HT1080 (cell line): ENCODE data around the gene MAPK13. TPM values are rescaled to one million over a fixed set of nuclear protein-coding genes. Genes with fewer than 3 reads are reported as not detected.
"Not testable (repeated sequence)": the region's sequence is repeated elsewhere in the genome, so short reads cannot be mapped to it uniquely, and the experiment has no call there.

Source experiments
- DNase-seq: peaks from one replicate; pipeline ENCODE4 v3.0.0-alpha.2; 2015; ENCODE audit warnings: low read depth
- total RNA-seq: library from RNA; depleted of rRNA; stranded (reverse); fragments of >200 nt; shearing (Covaris generic); gene quantifications from 2 replicates; pipeline ENCODE4 v1.2.3, GENCODE V29; 2014

MAPK13 gene
- total RNA-seq, 1 experiment from 2014 or later, result 1.0 TPM

DNA sequence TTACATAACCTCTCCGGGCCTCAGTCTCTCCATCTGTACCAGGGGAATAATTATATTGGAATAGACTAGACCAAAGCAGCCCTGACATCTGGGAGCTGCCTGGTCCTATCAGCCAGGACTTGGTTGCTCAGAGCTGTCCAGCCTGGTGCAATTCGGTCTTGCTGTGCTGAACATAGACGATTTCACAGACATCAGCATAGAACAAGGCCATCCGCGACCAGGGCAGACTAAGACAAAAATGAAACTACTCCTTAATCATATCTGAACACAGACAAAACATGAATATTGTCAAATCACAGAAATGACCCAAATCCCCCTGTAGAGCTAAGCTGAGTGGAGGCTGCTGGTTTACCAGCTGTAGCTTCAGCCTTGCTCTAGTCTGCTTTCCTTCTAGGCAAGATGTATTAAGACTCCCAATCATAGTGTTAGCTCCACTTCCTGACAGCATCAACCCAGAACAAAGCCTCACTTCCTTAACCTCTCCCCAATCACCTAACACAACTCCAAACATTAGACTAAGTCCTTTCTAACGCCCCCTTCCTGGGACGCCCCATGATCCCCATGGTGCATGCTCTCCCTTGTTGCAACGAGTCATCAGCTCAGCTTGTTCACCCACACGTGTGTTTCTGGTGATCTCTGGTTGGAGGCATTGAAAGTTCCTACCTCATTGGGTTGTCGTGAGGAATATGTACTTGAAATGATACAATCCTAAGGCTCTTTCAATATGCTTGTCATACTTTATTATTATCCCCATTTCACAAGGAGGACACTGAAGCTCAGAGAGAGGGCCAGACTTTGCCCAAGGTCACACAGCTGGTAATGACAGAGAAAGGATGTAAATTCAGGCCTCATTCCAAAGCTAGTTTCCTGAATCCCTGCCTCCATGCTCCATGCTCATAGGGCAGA, 3.5 kb upstream of the MAPK13 start:
- DNase-seq, result peak; percentile 40

- peak; percentile 85 for DNase-seq
Measured at GRCh38 chr6:36127462-36128016, 2.8 kb upstream of the MAPK13 start.

- no peak for DNase-seq
Measured at GRCh38 chr6:36128073-36128472, 2.2 kb upstream of the MAPK13 start.

DNA sequence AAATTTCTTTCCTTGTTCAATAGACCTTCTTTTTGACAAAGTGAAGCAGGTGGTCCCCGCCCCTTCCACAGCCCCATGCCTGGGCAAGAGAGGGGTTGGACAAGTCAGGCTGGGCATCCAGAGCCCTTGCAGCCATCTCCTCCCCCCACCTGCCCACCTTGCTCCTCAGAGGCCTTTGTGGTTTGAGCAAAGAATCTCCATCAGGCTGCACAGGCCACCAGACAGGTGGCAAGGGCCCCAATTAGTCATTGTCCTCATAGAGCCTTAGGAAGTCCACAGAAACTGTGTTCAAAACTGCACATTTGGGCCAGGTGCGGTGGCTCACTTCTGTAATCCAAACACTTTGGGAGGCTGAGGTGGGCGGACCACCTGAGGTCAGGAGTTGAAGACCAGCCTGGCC, 1.5 kb upstream of the MAPK13 start:
- DNase-seq, result no peak

GRCh38 chr6:36129334-36129733, 979 bp upstream of the MAPK13 start:
- not testable (repeated sequence) for DNase-seq

GRCh38 chr6:36130667-36131510, 576 bp downstream of the MAPK13 start:
- DNase-seq, result no peak

DNA sequence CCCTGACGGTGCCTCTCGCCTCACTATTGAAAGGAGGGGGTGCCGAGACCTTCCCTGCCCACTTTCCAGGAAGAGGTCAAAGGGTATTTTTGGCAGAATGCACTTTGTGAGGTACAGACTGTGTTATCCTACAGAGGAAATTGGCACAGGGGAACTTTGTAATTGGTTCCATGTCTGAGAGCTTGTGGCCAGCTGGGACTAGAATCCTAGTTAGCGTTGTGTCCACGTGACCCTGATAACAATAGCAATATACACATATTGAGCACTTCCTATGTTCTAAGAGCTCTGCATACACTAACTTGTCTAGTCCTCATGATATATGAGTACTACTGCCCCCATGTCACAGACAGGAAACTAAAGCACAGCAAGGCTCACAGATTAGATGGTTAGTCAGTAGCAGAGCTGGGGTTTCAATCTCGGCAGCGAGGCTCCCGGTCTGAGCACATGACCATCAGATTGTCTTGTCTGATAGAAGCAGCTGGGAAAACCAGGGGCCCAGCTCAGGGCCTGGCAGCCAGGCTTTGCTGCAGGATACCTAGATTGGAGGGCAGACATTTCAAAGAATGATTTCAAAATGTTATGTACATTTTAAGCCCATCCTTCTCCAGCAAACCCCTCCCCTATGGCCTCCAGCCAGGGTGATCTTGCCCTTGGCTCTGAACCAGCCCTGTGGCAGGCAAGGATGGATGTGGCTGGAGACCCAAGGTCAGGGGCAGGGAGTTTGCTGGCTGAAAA, 1.4 kb downstream of the MAPK13 start:
- DNase-seq, result peak; percentile 63

DNA sequence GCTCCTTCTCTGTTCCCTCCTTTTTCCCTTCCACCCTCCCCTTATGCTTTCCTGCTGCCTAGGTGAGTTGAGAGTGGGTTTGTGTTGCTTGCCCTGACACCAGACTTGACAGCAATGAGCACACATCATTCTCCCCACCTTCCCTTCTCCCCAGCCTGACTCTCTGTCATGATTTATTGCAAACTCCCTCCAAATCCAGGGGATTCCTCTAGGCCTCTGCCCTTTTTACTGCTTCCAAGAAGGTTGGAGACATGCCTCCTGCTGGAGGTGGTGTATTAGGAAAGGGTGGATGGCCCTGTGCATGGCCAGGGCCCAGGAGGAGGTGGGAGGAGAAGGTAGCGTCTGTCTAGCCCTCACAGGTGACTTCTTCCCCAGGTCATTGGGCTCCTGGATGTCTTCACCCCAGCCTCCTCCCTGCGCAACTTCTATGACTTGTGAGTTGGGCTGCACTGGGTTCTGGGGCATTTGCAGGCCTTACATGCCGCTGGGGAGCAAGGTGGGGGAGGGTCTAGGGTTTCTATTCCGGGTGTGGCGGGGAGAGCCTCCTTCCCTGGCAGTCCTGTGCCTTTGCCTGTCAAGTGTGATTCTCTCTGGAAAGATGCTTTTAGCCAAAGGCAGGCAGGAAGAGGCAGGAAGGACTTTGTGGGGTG, 2.1 kb downstream of the MAPK13 start:
- no peak for DNase-seq

GRCh38 chr6:36133148-36133547, 2.8 kb downstream of the MAPK13 start:
- no peak for DNase-seq

GRCh38 chr6:36133912-36134311, 3.6 kb downstream of the MAPK13 start:
- DNase-seq, result no peak

- no peak for DNase-seq
Measured at GRCh38 chr6:36135053-36135731, 4.9 kb downstream of the MAPK13 start.

DNA sequence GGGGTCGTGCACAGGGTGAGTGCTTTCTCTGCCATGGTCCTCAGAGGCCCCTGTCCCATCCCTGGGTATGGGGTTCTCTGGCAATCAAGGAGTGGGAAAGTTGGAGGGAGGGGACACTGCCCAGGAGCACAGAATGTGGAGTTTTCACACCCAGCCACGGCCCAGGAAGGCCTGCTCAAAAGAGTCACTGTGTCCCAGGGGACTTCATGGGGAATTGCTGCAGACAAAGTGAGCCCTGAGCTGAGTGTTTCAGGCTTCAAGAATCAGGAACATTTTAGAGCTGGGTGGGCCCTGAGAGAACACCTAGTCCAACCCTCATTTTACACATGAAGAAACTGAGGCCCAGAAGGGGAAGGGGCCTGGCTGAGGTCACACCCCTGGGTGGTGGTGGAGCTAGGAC, 5.7 kb downstream of the MAPK13 start:
- no peak for DNase-seq

DNA sequence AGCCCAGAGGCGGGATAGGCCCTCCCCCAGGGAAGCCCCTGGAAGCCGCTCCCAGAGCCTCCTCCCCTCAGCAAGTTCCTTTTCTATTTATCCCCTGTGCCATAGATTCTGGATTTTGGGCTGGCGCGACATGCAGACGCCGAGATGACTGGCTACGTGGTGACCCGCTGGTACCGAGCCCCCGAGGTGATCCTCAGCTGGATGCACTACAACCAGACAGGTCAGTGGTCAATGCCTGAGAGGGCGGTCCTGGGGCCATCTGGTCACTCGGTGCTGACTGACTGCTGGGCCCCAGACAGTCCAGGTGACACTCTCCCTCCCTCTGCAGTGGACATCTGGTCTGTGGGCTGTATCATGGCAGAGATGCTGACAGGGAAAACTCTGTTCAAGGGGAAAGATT, 6.2 kb downstream of the MAPK13 start:
- DNase-seq, result no peak

GRCh38 chr6:36138667-36139066, 8.4 kb downstream of the MAPK13 start:
- DNase-seq, result no peak

DNA sequence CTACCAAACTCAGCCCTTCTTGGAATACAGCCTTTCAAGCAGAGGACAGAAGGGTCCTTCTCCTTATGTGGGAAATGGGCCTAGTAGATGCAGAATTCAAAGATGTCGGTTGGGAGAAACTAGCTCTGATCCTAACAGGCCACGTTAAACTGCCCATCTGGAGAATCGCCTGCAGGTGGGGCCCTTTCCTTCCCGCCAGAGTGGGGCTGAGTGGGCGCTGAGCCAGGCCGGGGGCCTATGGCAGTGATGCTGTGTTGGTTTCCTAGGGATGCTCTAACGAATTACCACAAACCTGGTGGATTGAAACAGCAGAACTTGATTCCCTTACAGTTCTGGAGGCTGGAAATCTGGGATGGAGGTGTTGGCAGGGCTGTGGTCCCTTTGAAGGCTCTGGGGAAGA, 9.1 kb downstream of the MAPK13 start:
- DNase-seq, result peak; percentile 13

GRCh38 chr6:36139991-36140710, 9.8 kb downstream of the MAPK13 start:
- DNase-seq, result no peak

GRCh38 chr6:36141091-36141490, 10.8 kb downstream of the MAPK13 start:
- no peak for DNase-seq

DNA sequence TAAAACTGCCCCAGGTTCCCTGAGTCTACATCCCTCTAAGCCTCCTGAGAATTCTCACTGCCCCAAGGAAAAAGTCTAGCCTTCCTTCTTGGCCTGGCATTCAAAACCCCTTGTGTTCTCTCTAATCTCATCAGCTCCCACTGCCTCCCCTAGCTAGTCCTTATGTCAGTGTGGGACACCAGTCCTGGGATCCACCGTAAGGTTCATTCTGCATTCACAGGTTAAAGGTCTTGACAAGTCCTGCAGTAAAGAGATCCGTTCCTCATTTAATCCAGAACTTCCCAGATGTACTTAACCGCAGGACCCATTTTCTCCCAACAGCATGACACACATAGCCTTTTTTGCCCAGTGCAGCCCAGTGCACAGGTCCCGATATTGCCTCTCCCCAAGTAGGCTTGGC, 11.6 kb downstream of the MAPK13 start:
- DNase-seq, result no peak
